Right lobe of liver (tissue), 6 donors: Measurements from ENCODE around the gene APBB2. TPM values are rescaled to one million over a fixed set of nuclear protein-coding genes. Genes with fewer than 3 reads are reported as not detected.

ENCODE experiments used
- ATAC-seq, 4 donors: fragments of 200-7000 bp; cut with Tn5 transposase; one replicate each; pipeline ENCODE4 v1.9.1; 2020; ENCODE audit warnings: mild to moderate bottlenecking in 4 of 4, moderate library complexity in 4 of 4
- DNase-seq, 3 donors: peaks; one replicate each; pipeline ENCODE4 v3.0.0-alpha.2; 2020
- H3K27ac ChIP-seq, 3 donors: fragments of 200-600 bp; one replicate each; pipeline ENCODE4 v1.8.0; 2022
- H3K27me3 ChIP-seq, 2 donors: fragments of 200-600 bp; one replicate each; pipeline ENCODE4 v1.8.0; 2022
- H3K36me3 ChIP-seq, 4 donors: fragments of 200-600 bp; sonication (generic) in 1 of 4; one replicate each; pipeline versions ENCODE4 v1.5.1 to v1.8.0; 2017 to 2022; ENCODE audit warnings: control low read depth in 1 of 4
- H3K4me1 ChIP-seq, 4 donors: fragments of 200-600 bp; sonication (generic) in 1 of 4; one replicate each; pipeline versions ENCODE4 v1.5.1 to v1.8.0; 2017 to 2022; ENCODE audit warnings: control low read depth in 1 of 4
- H3K4me3 ChIP-seq, 3 donors: fragments of 200-600 bp; one replicate each; pipeline ENCODE4 v1.8.0; 2022
- H3K9me3 ChIP-seq, 4 donors: fragments of 200-600 bp; sonication (generic) in 1 of 4; one replicate each; pipeline versions ENCODE4 v1.5.1 to v1.8.0; 2017 to 2022; ENCODE audit warnings: control low read depth in 1 of 4
- POLR2A ChIP-seq: fragments of 450-650 bp; IDR thresholded peaks from one replicate; pipeline ENCODE4 v1.6.1; 2017; ENCODE audit warnings: antibody characterized with exemption, mild to moderate bottlenecking
- WGBS: methylation state at CpG from one replicate; pipeline ENCODE4 v1.1.6; 2018; ENCODE audit warnings: low coverage, low lambda C conversion rate; ENCODE audit not compliant: insufficient coverage; ENCODE audit errors: missing lambda C conversion rate; 5-methylcytosine and 5-hydroxymethylcytosine counted together
- intact Hi-C, 2 donors: fragments of 100-400 bp; cut with DNase I; formaldehyde crosslinking; loops; one replicate each; pipeline versions ENCODE4 v1.11.2 to v1.14.1; 2022
- long read RNA-seq: library from polyadenylated mRNA; unstranded; transcript quantifications from one replicate; pipeline ENCODE4 v2.0.0, GENCODE V29; 2019
- total RNA-seq, 6 experiments: library from RNA; depleted of rRNA in 2 of 6; stranded (reverse); fragments of >200 nt in 2 of 6; fragmentation: NEBNext Ultra II Directional in 3 of 6; extraction: Animal tissue kit (Norgen Biotek cat#: 25700) in 3 of 6; gene quantifications; one replicate each; pipeline versions ENCODE4 v1.1.0 to v1.2.4, GENCODE V29; 2016 to 2023
- TF ChIP-seq, protein P1 (sequence below), 4 donors: fragments of 200-600 bp in 3 of 4; fragments of 450-650 bp in 1 of 4; IDR thresholded peaks; one replicate each; pipeline versions ENCODE4 v1.5.1 to v1.8.0; 2016 to 2022; ENCODE audit warnings: antibody characterized with exemption in 4 of 4, mild to moderate bottlenecking in 2 of 4
- donor health status: DM: no; HTN: yes; CAD: no.
- donor health status: DM: no; HTN: no; CAD: no.
- donor health status: DM: no; HTN: no; CAD: no.
- donor health status: DM: no; HTN: yes; CAD: no.
- donor health status: DM: no; HTN: yes; CAD: no.

The APBB2 gene
- total RNA-seq: 10 to 100 TPM; 14.1 to 27.9 (median 25.1) TPM
- long read RNA-seq: 0 reads

DNA sequence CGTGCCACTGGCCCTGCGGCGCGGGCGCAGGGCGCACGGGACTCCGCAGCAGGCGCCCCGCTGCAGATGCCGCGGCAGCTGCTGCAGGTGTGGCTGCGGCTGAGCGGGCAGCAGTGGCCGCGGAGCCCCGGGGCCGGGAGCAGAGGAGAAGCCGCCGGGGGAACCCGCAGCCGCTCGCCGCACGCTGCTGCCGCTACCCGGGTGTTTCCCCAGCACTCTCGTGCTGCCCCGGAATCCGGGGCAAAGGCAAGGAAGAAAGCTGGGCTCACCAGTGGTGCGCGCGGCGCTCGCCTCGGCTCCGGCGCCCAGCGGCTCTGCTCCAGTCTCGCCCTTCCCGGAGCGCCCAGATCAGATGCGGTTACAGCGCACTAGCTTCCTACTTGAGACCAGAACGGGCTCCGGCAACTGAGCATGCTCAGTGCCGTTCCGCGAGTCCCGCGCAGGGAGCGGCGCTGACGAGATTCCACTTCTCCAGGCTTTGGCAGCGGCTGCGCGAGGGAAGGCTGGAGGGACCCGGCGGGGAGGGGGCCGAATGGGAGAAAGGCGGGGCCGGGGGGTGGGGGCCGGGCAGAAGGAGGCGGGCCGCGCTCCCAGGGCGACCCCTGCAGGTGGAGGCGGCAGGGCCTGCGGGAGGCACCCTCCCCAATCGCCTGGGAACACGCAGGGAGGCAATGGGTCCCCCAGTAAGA lies at the start of gene APBB2:
APBB2 (minus strand) TSS at position 407 of the 689 bp plus-strand sequence. CDS start 181,288 bp downstream, outside the sequence.
- no peaks in the 10 kb centered on the region for H3K36me3 ChIP-seq
- intact Hi-C loops: loop anchor here (5.0 kb wide), 2 partner anchors 67 to 292 kb away; no protein-coding TSS in a partner anchor
- peaks cover 0 to 29% (median 6%) of the 10 kb centered on the region in 4 donors for H3K4me1 ChIP-seq
- H3K9me3 ChIP-seq: no peaks in the 10 kb centered on the region
- ATAC-seq (peak; percentile 80 to 89 (median 84)), DNase-seq (peak; percentile 95 to 96 (median 96))
- H3K27ac ChIP-seq: peak within 1 kb of the TSS; percentile 53 to 78 (median 77)
- WGBS: 0% methylated on average over 3 of the region's 71 CpGs
- H3K4me3 ChIP-seq: peak within 1 kb of the TSS; percentile 71 to 89 (median 84)
- no peaks in the 10 kb centered on the region for H3K27me3 ChIP-seq
- TF ChIP-seq POLR2A: peak; percentile 91
- TF ChIP-seq, protein P1, sequence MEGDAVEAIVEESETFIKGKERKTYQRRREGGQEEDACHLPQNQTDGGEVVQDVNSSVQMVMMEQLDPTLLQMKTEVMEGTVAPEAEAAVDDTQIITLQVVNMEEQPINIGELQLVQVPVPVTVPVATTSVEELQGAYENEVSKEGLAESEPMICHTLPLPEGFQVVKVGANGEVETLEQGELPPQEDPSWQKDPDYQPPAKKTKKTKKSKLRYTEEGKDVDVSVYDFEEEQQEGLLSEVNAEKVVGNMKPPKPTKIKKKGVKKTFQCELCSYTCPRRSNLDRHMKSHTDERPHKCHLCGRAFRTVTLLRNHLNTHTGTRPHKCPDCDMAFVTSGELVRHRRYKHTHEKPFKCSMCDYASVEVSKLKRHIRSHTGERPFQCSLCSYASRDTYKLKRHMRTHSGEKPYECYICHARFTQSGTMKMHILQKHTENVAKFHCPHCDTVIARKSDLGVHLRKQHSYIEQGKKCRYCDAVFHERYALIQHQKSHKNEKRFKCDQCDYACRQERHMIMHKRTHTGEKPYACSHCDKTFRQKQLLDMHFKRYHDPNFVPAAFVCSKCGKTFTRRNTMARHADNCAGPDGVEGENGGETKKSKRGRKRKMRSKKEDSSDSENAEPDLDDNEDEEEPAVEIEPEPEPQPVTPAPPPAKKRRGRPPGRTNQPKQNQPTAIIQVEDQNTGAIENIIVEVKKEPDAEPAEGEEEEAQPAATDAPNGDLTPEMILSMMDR (IDR thresholded peaks at IDR 0.05): peak; percentile 60 to 94 (median 90)

DNA sequence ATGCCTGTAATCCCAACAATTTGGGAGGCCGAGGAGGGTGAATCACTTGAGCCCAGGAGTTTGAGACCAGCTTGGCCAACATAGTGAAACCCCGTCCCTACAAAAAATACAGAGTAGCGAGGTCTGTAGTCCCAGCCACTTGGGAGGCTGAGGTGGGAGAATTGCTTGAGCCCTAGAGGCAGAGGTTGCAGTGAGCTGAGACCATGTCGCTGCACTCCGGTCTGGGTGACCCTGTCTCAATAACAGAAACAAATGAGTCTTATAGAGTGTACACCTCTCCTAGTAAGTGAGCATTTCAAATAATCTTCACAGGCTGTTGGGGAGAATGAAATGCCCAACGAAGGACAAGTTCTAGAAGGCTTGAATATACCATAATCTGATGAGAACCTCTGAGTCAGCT lies 47.9 kb upstream of the APBB2 start:
- no peak for DNase-seq
- H3K4me1 ChIP-seq: peaks cover 0 to 5% (median under 1%) of the 10 kb centered on the region in 4 donors
- H3K36me3 ChIP-seq: no peaks in the 10 kb centered on the region
- TF ChIP-seq, protein P1 (IDR thresholded peaks at IDR 0.05): no peak
- no peak for TF ChIP-seq POLR2A
- no peak overlapping the region for H3K27ac ChIP-seq
- no peak for ATAC-seq
- no peak overlapping the region for H3K4me3 ChIP-seq
- H3K9me3 ChIP-seq: no peaks in the 10 kb centered on the region
- 86% methylated on average over 5 of the region's 6 CpGs for WGBS
- intact Hi-C loops: no loop called here
- H3K27me3 ChIP-seq: peaks cover 0 to 4% of the 10 kb centered on the region in 2 donors

DNA sequence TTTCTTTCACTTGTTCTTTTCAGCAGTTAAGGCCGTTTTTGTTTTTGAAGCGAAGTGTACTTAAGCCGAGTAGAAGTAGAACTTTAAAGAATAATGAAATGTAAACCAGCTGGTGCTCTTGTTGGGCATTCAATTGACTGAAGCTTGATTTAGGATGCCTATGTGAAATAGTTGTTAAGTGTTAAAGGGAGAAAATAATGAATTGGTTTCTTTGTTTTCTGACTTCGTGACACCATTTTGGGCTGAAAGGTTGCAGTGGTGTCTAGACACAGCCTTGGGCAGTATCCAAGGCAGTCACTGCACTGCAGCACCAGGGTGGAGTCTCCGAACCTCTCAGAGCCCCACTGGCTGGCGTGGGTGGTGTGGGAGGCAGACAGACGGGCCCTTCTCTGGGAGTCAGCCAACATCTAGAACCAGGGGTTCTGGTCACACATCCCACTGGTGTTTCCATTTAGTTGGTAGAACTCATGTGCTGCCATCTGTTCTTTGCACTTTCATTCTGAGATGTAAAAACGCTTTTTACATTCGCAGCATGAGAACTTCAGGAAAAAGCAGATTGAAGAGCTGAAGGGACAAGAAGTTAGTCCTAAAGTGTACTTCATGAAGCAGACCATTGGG lies 45.9 kb upstream of the APBB2 start:
- TF ChIP-seq, protein P1 (IDR thresholded peaks at IDR 0.05): no peak
- TF ChIP-seq POLR2A: no peak
- no peak for DNase-seq
- ATAC-seq: no peak
- Histone ChIP-seq H3K27me3 (peaks cover 0 to 18% of the 10 kb centered on the region in 2 donors), H3K4me1 (peaks cover 0 to 13% (median 4%) of the 10 kb centered on the region in 4 donors), H3K4me3 (no peak overlapping the region), H3K36me3 (no peaks in the 10 kb centered on the region), H3K27ac (no peak overlapping the region), H3K9me3 (no peaks in the 10 kb centered on the region)
- WGBS: 89% methylated on average over 9 of the region's 9 CpGs
- intact Hi-C loops: no loop called here

DNA sequence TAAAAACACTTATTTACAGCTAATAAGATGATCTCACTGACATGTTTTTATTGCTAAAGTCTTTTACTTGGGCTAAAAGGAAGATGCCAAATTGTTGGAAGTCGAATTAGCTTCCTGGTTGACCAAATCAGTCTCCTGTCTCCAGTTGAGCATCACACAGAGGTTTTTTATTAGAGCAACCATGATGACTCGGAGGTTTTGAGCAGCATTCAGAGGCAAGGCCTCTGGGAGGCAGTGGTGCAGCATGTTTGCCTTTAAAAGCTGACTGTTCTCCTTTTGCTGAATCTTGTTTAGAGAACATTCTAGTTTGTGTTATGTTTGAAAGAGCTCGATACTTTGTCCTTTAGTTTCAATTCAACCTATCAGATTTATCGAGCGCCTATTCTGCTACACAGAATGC lies 44.4 kb upstream of the APBB2 start:
- Histone ChIP-seq H3K4me3 (no peak overlapping the region), H3K4me1 (peaks cover 0 to 13% (median 4%) of the 10 kb centered on the region in 4 donors), H3K36me3 (no peaks in the 10 kb centered on the region), H3K9me3 (no peaks in the 10 kb centered on the region), H3K27me3 (peaks cover 0 to 18% of the 10 kb centered on the region in 2 donors), H3K27ac (no peak overlapping the region)
- intact Hi-C loops: no loop called here
- whole genome bisulfite sequencing: 57% methylated on average over 5 of the region's 5 CpGs
- no peak for DNase-seq
- TF ChIP-seq, protein P1 (IDR thresholded peaks at IDR 0.05): peak; percentile 21 to 29 (median 25)
- TF ChIP-seq POLR2A: no peak
- ATAC-seq: peak; percentile 46 to 82 (median 65)
